A549 (cell line): Measurements from ENCODE around the gene AUTS2.

Experiments
- CEBPB ChIP-seq, 2 experiments: fragments of >200 bp in 1 of 2; sonication (Bioruptor Twin) in 1 of 2; formaldehyde crosslinking in 1 of 2; IDR thresholded peaks; 2 replicates each; pipeline ENCODE4 v1.6.1; 2012 to 2016
- MYC ChIP-seq: IDR thresholded peaks from 2 replicates; pipeline ENCODE4 v1.6.1; 2012; ENCODE audit warnings: mild to moderate bottlenecking, inconsistent platforms, low read length, improper control_type of control experiment, borderline replicate concordance
- PBX3 ChIP-seq: IDR thresholded peaks from 2 replicates; pipeline ENCODE4 v1.6.1; 2012
- TF ChIP-seq, protein P1 (sequence below): fragments of >200 bp; sonication (Bioruptor Twin); formaldehyde crosslinking; IDR thresholded peaks from 3 replicates; pipeline ENCODE4 v1.5.1; 2016
- TF ChIP-seq, protein P2 (sequence below): IDR thresholded peaks from 2 replicates; pipeline ENCODE4 v1.6.1; 2012

- TF ChIP-seq PBX3 (no peak), MYC (no peak), CEBPB (IDR thresholded peaks at IDR 0.05) (no peak)
- TF ChIP-seq, protein P1, sequence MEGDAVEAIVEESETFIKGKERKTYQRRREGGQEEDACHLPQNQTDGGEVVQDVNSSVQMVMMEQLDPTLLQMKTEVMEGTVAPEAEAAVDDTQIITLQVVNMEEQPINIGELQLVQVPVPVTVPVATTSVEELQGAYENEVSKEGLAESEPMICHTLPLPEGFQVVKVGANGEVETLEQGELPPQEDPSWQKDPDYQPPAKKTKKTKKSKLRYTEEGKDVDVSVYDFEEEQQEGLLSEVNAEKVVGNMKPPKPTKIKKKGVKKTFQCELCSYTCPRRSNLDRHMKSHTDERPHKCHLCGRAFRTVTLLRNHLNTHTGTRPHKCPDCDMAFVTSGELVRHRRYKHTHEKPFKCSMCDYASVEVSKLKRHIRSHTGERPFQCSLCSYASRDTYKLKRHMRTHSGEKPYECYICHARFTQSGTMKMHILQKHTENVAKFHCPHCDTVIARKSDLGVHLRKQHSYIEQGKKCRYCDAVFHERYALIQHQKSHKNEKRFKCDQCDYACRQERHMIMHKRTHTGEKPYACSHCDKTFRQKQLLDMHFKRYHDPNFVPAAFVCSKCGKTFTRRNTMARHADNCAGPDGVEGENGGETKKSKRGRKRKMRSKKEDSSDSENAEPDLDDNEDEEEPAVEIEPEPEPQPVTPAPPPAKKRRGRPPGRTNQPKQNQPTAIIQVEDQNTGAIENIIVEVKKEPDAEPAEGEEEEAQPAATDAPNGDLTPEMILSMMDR = no peak
- TF ChIP-seq, protein P2, sequence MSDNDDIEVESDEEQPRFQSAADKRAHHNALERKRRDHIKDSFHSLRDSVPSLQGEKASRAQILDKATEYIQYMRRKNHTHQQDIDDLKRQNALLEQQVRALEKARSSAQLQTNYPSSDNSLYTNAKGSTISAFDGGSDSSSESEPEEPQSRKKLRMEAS = no peak
Observed at GRCh38 chr7:69748530-69748929, 150.3 kb downstream of the AUTS2 start.
